Glomerular endothelial cell (primary cell): ENCODE measurements around the gene ZNRF2. TPM values are rescaled to one million over a fixed set of nuclear protein-coding genes. Genes with fewer than 3 reads are reported as not detected.
"Not testable (repeated sequence)": the region's sequence is repeated elsewhere in the genome, so short reads cannot be mapped to it uniquely, and the experiment has no call there.

Experiments used
- DNase-seq: peaks from one replicate; pipeline ENCODE4 v3.0.0-alpha.2; 2011; ENCODE audit warnings: low read depth, low spot score; ENCODE audit errors: extremely low read depth
- total RNA-seq: library from RNA; depleted of rRNA; stranded (reverse); fragments of >200 nt; gene quantifications from 2 replicates; pipeline ENCODE4 v1.2.3, GENCODE V29; 2015

The ZNRF2 gene
- total RNA-seq, 1 donor from 2014 or later = 6.6 TPM

DNA sequence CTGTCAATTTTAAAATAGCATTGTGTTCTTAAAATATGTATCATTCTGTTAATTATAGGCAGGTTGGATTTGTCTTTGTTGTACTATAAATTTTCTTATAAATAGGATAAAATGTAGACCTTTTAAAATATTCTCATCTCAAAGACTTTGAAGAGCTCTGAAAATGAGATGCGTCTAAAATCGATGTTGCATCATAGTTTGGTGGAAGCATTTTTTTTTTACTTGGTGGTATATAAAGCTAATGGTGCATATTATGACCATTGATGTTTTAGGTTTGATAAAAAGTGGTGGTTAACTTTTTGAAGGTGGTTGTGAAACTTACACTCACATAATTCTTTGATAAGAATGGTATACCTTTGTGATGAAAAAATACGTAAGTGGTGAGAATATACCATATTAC is 69.1 kb downstream of the ZNRF2 start:
- no peak for DNase-seq

DNA sequence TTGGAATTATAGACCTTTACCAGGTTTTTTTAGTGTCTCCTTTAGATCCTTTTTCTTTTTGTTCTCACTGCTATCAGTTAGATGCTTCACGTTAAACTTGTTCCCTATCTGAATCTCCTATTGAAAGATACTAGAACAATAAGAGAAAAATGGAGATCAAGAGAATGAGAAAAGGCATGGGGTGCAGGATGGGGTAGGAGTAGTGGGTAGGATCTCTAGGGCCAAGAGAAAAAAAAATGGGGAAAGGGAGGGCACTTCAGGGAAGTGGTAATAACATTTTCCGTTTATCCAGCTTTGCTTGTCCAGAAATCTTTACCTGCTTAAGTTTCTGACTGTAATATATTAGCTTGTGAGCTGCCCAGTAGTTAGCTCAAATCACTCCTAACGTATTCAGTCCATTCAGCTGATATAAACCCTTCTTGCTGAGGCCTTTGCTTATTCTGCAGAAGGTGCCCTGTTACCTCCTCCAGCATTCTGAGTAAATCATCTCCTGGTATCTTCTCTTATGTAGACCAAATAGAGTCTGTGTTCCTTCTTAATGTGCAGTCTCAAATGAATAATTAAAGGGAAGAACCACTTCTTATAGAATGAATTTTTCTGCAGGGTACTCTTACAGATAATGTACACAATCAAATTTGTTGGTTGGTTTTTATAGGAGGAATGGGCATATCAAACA is 69.7 kb downstream of the ZNRF2 start:
- DNase-seq = no peak

DNA sequence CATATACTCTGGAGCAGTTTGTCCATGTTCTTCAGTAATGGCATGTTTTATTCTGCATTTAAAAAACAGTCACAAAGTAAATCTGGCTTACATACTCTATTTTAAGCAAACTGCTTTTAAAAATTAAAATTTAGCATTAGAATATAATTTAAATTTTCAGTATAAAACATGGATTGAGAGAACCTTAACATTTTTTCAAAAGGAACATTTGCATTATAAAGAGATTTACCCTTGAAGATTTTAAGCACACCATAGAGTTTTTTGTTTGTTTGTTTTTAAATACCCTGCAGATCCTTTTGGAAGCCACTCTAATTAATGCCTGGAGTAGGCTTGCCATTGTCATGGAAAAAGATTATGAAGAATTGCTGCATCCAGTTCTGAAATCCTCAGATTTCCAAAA is 70.4 kb downstream of the ZNRF2 start:
- no peak for DNase-seq

- no peak for DNase-seq
These were observed 75.6 kb downstream of the ZNRF2 start for GRCh38 chr7:30359957-30360356.

- no peak for DNase-seq
These were observed 79.6 kb downstream of the ZNRF2 start for GRCh38 chr7:30363778-30364563.

- DNase-seq = no peak
These were observed 80.4 kb downstream of the ZNRF2 start for GRCh38 chr7:30364773-30365172.

GRCh38 chr7:30365621-30366020 is 81.2 kb downstream of the ZNRF2 start:
- DNase-seq = no peak

- no peak for DNase-seq
These were observed 82.2 kb downstream of the ZNRF2 start for GRCh38 chr7:30366606-30367005.

DNA sequence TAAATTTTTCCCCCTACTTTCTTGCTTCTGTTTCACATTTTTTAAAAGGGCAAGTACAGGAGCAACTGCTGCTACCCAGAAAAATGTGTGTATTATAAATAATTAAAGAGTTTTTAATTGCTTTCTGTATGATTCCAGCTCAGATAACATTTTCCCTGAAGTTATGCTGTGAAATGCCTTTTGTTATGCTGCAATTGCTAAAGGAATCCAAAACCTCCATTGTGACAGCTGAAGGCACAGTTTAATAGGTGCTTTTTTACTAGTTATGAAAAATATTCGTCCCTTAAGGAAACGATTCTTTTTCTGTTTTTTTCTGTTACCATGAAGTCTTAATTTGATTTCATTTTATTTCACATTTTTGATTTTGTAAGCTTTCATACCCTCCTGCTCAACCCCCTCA is 83.2 kb downstream of the ZNRF2 start:
- no peak for DNase-seq

- no peak for DNase-seq
These were observed 85.5 kb downstream of the ZNRF2 start for GRCh38 chr7:30369879-30370278.

- DNase-seq = no peak
These were observed 86.9 kb downstream of the ZNRF2 start for GRCh38 chr7:30371321-30371720.

DNA sequence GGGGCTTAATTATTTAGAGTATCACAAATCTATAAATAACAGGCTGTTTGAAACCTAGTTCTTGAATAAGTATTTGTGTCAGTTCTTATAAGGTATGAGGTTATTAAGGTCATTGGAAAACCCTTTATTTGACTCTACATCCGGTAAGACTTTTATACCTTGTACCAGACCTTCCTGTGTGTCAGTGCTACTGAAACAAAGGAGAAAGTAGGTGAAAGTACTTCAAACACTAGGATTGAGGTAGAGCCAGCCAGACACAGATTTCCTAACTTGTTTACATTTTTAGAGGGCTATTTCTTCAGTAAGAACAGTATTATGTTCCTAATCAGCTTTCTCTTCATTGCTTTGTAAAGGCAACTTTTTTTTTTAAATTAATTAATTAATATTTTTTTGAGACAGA is 93.9 kb downstream of the ZNRF2 start:
- DNase-seq = no peak

- no peak for DNase-seq
These were observed 94.7 kb downstream of the ZNRF2 start for GRCh38 chr7:30379131-30379530.

DNA sequence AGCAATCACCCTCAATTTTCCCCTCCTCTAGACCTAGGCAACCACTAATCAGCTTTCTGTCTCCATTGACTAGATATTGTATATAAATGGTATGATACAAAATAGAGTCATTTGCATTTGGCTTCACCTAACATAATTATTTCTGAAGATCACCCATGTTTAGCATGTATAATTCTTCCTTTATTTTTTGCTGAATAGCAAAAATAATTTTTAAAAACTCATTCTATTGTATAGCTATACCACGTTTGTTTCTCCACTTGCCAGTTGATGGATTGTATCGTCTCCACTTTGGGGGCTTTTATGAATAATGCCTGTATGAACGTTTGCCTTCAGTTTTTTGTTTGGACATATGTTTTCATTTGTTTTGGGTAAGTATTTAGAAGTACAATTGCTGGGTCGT is 95.3 kb downstream of the ZNRF2 start:
- no peak for DNase-seq

DNA sequence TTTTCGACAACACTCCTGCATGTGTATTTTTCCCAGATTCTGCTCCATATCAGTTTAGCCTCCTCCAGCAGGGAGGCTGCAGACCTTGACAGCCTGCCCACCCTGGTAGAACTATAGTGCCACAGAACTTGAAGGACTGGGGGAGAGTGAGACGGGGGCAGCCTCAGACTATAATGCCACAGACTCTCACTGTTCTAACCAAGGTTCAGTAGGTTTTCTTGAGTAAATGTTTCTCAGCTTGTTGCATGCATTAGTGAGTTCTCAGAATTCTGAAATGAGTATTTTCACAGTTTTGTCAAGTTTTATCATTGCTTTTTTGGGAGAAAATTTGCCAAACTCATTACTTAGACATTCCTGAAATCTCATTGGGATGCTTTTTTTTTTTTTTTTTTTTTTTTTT is 95.9 kb downstream of the ZNRF2 start:
- no peak for DNase-seq

- not testable (repeated sequence) for DNase-seq
These were observed 96.4 kb downstream of the ZNRF2 start for GRCh38 chr7:30380824-30381223.

DNA sequence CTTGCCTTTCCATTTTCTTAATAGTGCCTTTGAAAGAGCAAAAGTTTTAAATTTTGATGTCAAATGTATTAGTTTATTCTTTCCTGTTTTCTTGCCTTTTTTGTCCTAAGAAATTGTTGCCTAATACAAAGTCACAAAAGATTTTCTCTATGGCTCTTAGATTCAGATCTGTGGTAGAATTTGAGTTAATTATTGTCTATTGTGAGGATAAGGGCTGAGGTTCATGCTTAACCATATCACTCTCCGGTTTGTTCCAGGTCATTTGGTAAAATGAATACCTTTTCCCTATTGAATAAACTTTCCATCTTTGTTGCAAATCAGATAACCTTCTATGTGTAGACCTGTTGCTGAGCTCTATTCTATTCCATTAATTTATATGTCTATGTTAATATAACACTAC is 98.2 kb downstream of the ZNRF2 start:
- DNase-seq = no peak

DNA sequence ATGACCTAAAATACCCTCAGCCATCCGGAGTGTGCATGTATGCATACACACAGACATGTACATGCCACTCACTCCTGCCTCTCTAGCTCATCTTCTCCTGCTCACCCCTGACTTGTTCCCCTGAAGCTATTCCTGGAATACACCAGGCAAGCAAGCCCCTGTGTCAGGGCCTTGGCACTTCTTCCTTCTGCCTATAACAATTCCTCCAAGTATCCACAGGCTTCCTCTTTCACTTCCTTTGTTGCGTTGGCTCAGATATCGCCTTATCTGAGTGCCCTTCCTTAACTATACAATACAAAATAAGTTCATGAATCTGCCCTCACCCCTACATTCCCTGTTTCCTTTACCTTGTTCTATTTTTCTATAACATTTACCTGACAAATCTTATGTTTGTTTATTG is 105.4 kb downstream of the ZNRF2 start:
- DNase-seq = no peak

- no peak for DNase-seq
These were observed 106.6 kb downstream of the ZNRF2 start for GRCh38 chr7:30390736-30391636.

DNA sequence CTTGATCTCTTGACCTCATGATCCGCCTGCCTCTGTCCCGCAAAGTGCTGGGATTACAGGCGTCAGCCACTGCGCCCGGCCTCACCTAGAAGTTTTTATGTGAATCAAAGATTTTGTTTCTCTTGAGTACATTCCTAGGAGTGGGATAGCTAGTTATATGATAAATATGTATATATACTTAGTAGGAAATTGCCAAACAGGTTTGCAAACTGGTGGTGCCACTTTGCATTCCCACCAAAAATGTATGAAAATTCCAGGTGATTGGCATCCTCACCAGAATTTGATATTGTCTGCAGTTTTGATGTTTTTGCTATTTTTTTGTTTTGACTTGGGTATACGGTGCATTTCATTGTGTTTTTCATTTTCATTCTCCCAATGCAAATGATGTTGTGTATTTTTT is 107.4 kb downstream of the ZNRF2 start:
- no peak for DNase-seq

GRCh38 chr7:30395676-30396075 is 111.3 kb downstream of the ZNRF2 start:
- DNase-seq = no peak
